ENCODE results near the gene PUS7. TPM values are rescaled to one million over a fixed set of nuclear protein-coding genes. Genes with fewer than 3 reads are reported as not detected.
"Not testable (repeated sequence)": the region's sequence is repeated elsewhere in the genome, so short reads cannot be mapped to it uniquely, and the experiment has no call there.

The PUS7 gene
- total and polyA plus RNA-seq, 5 experiments from 2014 or later, result 5.3 to 7.3 (median 6.5) TPM

GRCh38 chr7:105524840-105525239, 2.8 kb upstream of the PUS7 start:
- POLR2A ChIA-PET, result interaction anchor here (0.6 kb wide), 1 partner anchor 64 kb away, joined by 3 read pairs; no protein-coding TSS in a partner anchor
- no peak for ATAC-seq
- no peaks in the 10 kb centered on the region for H3K36me3 Mint-ChIP-seq
- H3K4me1 Mint-ChIP-seq, result peaks cover 5 to 21% (median 11%) of the 10 kb centered on the region in 4 donors
- H3K27me3 Mint-ChIP-seq, result no peaks in the 10 kb centered on the region
- peak overlapping the region in 1 of 10 donors; percentile 31 for H3K27ac Mint-ChIP-seq
- H3K4me3 Mint-ChIP-seq, result peak overlapping the region in 1 of 10 donors; percentile 55
- no peak for DNase-seq
- no peaks in the 10 kb centered on the region for H3K9me3 Mint-ChIP-seq

- DNase-seq, ATAC-seq, H3K36me3 Mint-ChIP-seq, H3K27me3 Mint-ChIP-seq, H3K9me3 Mint-ChIP-seq, H3K27ac Mint-ChIP-seq: not testable (repeated sequence)
- Mint-ChIP-seq H3K4me1 (peaks cover 7 to 24% (median 11%) of the 10 kb centered on the region in 4 donors), H3K4me3 (peak overlapping the region in 1 of 10 donors; percentile 55)
- POLR2A ChIA-PET, result interaction anchor here (0.6 to 0.7 kb wide), 3 partner anchors 8 to 414 kb away, joined by 3 to 4 read pairs (median 3); partner anchors contain the start of gene RINT1
Observed at GRCh38 chr7:105524423-105524822, 2.4 kb upstream of the PUS7 start.

- peak overlapping the region; percentile 88 to 97 (median 95) for H3K4me3 Mint-ChIP-seq
- no peaks in the 10 kb centered on the region for H3K9me3 Mint-ChIP-seq
- POLR2A ChIA-PET, result interaction anchor here (0.8 to 3.2 kb wide), 3 partner anchors 10 to 132 kb away, joined by 3 to 11 read pairs (median 4); partner anchors contain the start of genes RINT1 and SRPK2
- ATAC-seq, result peak; percentile 38 to 47
- peak in 8 of 10 donors; percentile 2 to 42 (median 18) for DNase-seq
- H3K4me1 Mint-ChIP-seq, result peaks cover 5 to 24% (median 12%) of the 10 kb centered on the region in 4 donors
- H3K27me3 Mint-ChIP-seq, result no peaks in the 10 kb centered on the region
- no peaks in the 10 kb centered on the region for H3K36me3 Mint-ChIP-seq
- peak overlapping the region; percentile 69 to 94 (median 88) for H3K27ac Mint-ChIP-seq
Observed at GRCh38 chr7:105521027-105521716, 899 bp downstream of the PUS7 start.

GRCh38 chr7:105520620-105521019, 1.5 kb downstream of the PUS7 start:
- DNase-seq, H3K27me3 Mint-ChIP-seq, H3K9me3 Mint-ChIP-seq, H3K27ac Mint-ChIP-seq, ATAC-seq, H3K36me3 Mint-ChIP-seq: not testable (repeated sequence)
- POLR2A ChIA-PET, result interaction anchor here (0.8 to 3.2 kb wide), 2 partner anchors 11 to 131 kb away, joined by 3 to 11 read pairs; partner anchors contain the start of genes RINT1 and SRPK2
- Mint-ChIP-seq H3K4me3 (peak overlapping the region in 9 of 10 donors; percentile 22 to 97 (median 36)), H3K4me1 (peaks cover 5 to 24% (median 12%) of the 10 kb centered on the region in 4 donors)

DNA sequence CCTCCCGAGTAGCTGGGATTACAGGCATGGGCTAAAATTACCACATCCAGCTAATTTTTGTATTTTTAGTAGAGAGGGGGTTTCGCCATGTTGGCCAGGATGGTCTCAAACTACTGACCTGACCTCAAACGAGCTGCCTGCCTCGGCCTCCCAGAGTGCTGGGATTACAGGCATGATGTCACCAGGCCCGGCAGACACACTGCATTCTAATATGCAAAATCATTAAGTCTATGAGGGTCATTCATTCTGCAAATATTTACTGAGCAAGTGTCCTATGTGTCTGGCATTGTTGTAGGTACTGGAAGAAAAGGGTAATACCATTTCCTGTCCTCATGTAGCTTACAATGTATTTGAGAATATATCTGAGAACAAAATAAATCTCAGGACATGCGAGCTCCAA, 2.7 kb downstream of the PUS7 start:
- peaks cover 5 to 20% (median 13%) of the 10 kb centered on the region in 4 donors for H3K4me1 Mint-ChIP-seq
- DNase-seq, result no peak
- no peaks in the 10 kb centered on the region for H3K27me3 Mint-ChIP-seq
- no peaks in the 10 kb centered on the region for H3K9me3 Mint-ChIP-seq
- H3K36me3 Mint-ChIP-seq, result peaks cover 0 to 4% (median 0%) of the 10 kb centered on the region in 3 donors
- H3K27ac Mint-ChIP-seq, result peak overlapping the region in 2 of 10 donors; percentile 5 to 11
- POLR2A ChIA-PET, result interaction anchor here (3.2 kb wide), 1 partner anchor 12 kb away, joined by 11 read pairs; the partner anchor contains the start of gene RINT1
- peak overlapping the region in 7 of 10 donors; percentile 11 to 71 (median 48) for H3K4me3 Mint-ChIP-seq
- no peak for ATAC-seq

DNA sequence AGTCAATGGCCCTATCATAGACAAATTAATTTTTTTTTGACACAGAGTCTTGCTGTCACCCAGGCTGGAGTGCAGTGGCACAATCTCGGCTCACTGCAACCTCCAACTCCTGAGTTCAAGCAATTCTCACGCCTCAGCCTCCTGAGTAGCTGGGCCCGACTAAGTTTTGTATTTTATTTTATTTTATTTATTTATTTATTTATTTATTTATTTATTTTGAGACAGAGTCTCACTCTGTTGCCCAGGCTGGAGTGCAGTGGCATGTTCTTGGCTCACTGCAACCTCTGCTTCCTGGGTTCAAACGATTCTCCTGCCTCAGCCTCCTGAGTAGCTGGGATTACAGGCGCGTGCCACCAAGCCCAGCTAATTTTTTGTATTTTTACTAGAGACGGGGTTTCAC, 6.5 kb downstream of the PUS7 start:
- H3K9me3 Mint-ChIP-seq, ATAC-seq, POLR2A ChIA-PET, H3K27me3 Mint-ChIP-seq, DNase-seq, H3K4me3 Mint-ChIP-seq, H3K27ac Mint-ChIP-seq, H3K36me3 Mint-ChIP-seq: not testable (repeated sequence)
- H3K4me1 Mint-ChIP-seq, result peaks cover 11 to 18% (median 15%) of the 10 kb centered on the region in 4 donors

DNA sequence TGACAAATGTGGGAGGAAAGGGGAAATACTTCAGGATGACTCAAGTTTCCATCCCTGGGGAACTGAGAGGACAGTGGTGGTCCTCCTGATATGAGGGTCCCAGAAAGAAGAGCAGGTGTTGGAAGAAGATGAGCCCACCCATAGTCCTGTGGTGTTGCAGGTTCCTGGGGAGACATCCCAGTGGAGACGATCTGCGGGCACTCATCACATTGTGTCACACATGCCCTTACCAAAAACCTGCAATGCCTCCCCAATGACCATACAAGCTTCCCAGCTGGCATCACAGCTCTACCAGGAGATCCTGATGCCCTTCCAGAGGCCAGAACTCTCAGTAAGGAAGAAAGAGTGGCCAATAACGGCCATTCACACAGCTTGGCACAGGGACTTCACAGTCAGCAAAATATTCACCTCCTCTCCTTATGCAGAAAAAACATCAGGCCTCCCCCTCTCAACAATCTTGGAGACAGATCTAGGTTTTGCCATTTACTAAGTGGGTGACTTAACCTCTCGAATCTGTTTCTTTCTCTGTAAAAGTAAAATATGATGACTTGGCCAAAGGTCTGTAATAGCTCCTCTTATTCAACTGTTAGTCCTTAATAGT, 9.0 kb downstream of the PUS7 start:
- POLR2A ChIA-PET, result no interaction called here
- peaks cover 3 to 12% (median 7%) of the 10 kb centered on the region in 3 donors for H3K36me3 Mint-ChIP-seq
- peaks cover 6 to 18% (median 13%) of the 10 kb centered on the region in 4 donors for H3K4me1 Mint-ChIP-seq
- ATAC-seq, result no peak
- no peaks in the 10 kb centered on the region for H3K9me3 Mint-ChIP-seq
- no peaks in the 10 kb centered on the region for H3K27me3 Mint-ChIP-seq
- no peak for DNase-seq
- no peak overlapping the region for H3K4me3 Mint-ChIP-seq
- H3K27ac Mint-ChIP-seq, result peak overlapping the region in 2 of 10 donors; percentile 27 to 30

DNA sequence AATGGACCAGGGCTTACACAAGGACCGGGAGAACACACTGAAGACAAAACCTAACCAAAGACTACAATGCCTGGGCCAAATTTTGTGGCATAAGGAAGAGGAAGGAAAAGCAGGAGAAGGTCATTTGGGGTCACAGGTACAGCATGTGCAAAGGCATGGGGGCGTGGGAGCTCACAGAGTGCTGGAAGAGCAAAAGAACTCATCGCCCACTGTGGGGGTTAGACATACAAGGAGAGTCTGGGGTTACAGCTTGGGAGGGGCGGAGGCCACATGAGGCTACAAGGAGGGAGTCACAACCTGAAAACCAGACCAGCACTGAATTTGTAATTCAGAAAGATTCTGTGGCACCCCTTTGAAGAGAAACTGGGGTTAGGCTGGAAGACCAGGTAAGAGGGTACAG, 9.7 kb downstream of the PUS7 start:
- H3K4me3 Mint-ChIP-seq, result no peak overlapping the region
- H3K4me1 Mint-ChIP-seq, result peaks cover 6 to 16% (median 13%) of the 10 kb centered on the region in 4 donors
- no peak for DNase-seq
- POLR2A ChIA-PET, result no interaction called here
- H3K27ac Mint-ChIP-seq, result peak overlapping the region in 3 of 10 donors; percentile 30 to 62 (median 60)
- no peak for ATAC-seq
- no peaks in the 10 kb centered on the region for H3K9me3 Mint-ChIP-seq
- H3K27me3 Mint-ChIP-seq, result no peaks in the 10 kb centered on the region
- peaks cover 4 to 13% (median 8%) of the 10 kb centered on the region in 3 donors for H3K36me3 Mint-ChIP-seq

DNA sequence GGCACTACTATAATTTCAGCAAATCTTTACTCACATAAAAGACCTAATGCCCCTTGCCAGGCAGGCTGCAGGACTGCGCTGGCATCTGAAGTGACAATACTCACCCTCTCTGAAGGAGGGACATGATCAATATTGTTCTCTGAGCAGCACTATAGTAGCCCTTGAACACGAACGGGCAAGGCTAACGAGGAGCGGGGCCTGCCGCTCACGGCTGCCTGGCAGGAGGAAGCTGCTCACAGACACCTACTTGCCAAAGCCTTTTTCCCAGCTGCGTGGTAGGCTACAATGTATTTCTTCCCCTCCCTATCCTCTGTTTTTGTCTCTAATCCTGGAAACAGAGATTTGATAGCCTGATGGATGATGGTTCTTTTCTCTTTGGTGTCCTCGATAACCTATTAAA, 19.9 kb downstream of the PUS7 start:
- Mint-ChIP-seq H3K4me3 (no peak overlapping the region), H3K9me3 (no peaks in the 10 kb centered on the region), H3K36me3 (peaks cover 0 to 67% (median 32%) of the 10 kb centered on the region in 3 donors), H3K27me3 (no peaks in the 10 kb centered on the region), H3K4me1 (no peaks in the 10 kb centered on the region), H3K27ac (peak overlapping the region in 1 of 10 donors; percentile 25)
- POLR2A ChIA-PET, result no interaction called here
- ATAC-seq (no peak), DNase-seq (no peak)

- Mint-ChIP-seq H3K4me1 (no peaks in the 10 kb centered on the region), H3K9me3 (no peaks in the 10 kb centered on the region), H3K36me3 (peaks cover 0 to 30% (median 17%) of the 10 kb centered on the region in 3 donors), H3K27ac (no peak overlapping the region), H3K27me3 (no peaks in the 10 kb centered on the region), H3K4me3 (no peak overlapping the region)
- ATAC-seq (no peak), DNase-seq (no peak)
- POLR2A ChIA-PET, result no interaction called here
Observed at GRCh38 chr7:105497016-105497415, 25.1 kb downstream of the PUS7 start.

- H3K4me3 Mint-ChIP-seq, result no peak overlapping the region
- DNase-seq (no peak), ATAC-seq (no peak)
- H3K9me3 Mint-ChIP-seq, result no peaks in the 10 kb centered on the region
- no peaks in the 10 kb centered on the region for H3K4me1 Mint-ChIP-seq
- peaks cover 0 to 26% (median 17%) of the 10 kb centered on the region in 3 donors for H3K36me3 Mint-ChIP-seq
- H3K27me3 Mint-ChIP-seq, result no peaks in the 10 kb centered on the region
- H3K27ac Mint-ChIP-seq, result no peak overlapping the region
- POLR2A ChIA-PET, result interaction anchor here (0.5 kb wide), 1 partner anchor 94 kb away, joined by 4 read pairs; no protein-coding TSS in a partner anchor
Observed at GRCh38 chr7:105496521-105496920, 25.6 kb downstream of the PUS7 start.

GRCh38 chr7:105493923-105494315, 28.2 kb downstream of the PUS7 start:
- POLR2A ChIA-PET, result no interaction called here
- no peaks in the 10 kb centered on the region for H3K27me3 Mint-ChIP-seq

More at GRCh38 chr7:105493923-105494315, 28.2 kb downstream of the PUS7 start:
- Mint-ChIP-seq H3K4me1 (peaks cover 0 to 1% (median 0%) of the 10 kb centered on the region in 4 donors), H3K36me3 (peaks cover 0 to 8% (median 3%) of the 10 kb centered on the region in 3 donors), H3K9me3 (no peaks in the 10 kb centered on the region), H3K4me3 (no peak overlapping the region), H3K27ac (no peak overlapping the region)
- ATAC-seq (no peak), DNase-seq (no peak)
